Mesenchymal stem cell (in vitro differentiated cells and primary cell): ENCODE results near the gene SEPTIN10.

Experiments
- DNase-seq: peaks from one replicate; pipeline ENCODE4 v3.0.0-alpha.2; 2013
- H2AFZ ChIP-seq: one replicate; pipeline ENCODE4 v1.6.1; 2013; ENCODE audit warnings: low read depth, mild to moderate bottlenecking, control low read depth, inconsistent platforms, low read length, moderate library complexity
- H2AK5ac ChIP-seq: 2 replicates; pipeline ENCODE4 v1.6.1; 2013; ENCODE audit warnings: low read length, moderate library complexity, mild to moderate bottlenecking, inconsistent platforms; ENCODE audit not compliant: severe bottlenecking
- H2BK120ac ChIP-seq: one replicate; pipeline ENCODE4 v1.6.1; 2013; ENCODE audit warnings: low read depth, mild to moderate bottlenecking, inconsistent platforms, low read length, moderate library complexity
- H2BK12ac ChIP-seq, 2 experiments: one replicate each; pipeline ENCODE4 v1.6.1; 2013; ENCODE audit warnings: inconsistent platforms in 2 of 2, low read length in 2 of 2, mild to moderate bottlenecking in 2 of 2, moderate library complexity in 2 of 2, control low read depth in 1 of 2
- H2BK15ac ChIP-seq: one replicate; pipeline ENCODE4 v1.6.1; 2013; ENCODE audit warnings: mild to moderate bottlenecking, low read depth, inconsistent platforms; ENCODE audit not compliant: poor library complexity, severe bottlenecking
- H2BK5ac ChIP-seq: 2 replicates; pipeline ENCODE4 v1.6.1; 2013; ENCODE audit warnings: low read depth, mild to moderate bottlenecking, low read length, control low read depth, inconsistent platforms; ENCODE audit not compliant: poor library complexity, severe bottlenecking
- H3K14ac ChIP-seq, 2 experiments: one replicate each; pipeline ENCODE4 v1.6.1; 2013; ENCODE audit warnings: inconsistent platforms in 2 of 2, low read length in 2 of 2, control low read depth in 1 of 2, mild to moderate bottlenecking in 1 of 2, moderate library complexity in 1 of 2
- H3K18ac ChIP-seq, 2 experiments: one replicate each; pipeline ENCODE4 v1.6.1; 2013; ENCODE audit warnings: inconsistent platforms in 2 of 2, low read length in 2 of 2, control low read depth in 1 of 2, low read depth in 1 of 2, mild to moderate bottlenecking in 1 of 2
- H3K23ac ChIP-seq, 2 experiments: one replicate each; pipeline ENCODE4 v1.6.1; 2013; ENCODE audit warnings: inconsistent platforms in 2 of 2, low read length in 2 of 2, mild to moderate bottlenecking in 2 of 2, moderate library complexity in 2 of 2, control low read depth in 1 of 2
- H3K27ac ChIP-seq: 2 replicates; pipeline ENCODE4 v1.5.1; 2013; ENCODE audit warnings: mild to moderate bottlenecking, moderate library complexity, low read length, control low read depth, inconsistent platforms; ENCODE audit not compliant: poor library complexity, severe bottlenecking
- H3K27me3 ChIP-seq, 2 experiments: 2 replicates each; pipeline versions ENCODE4 v1.6.1 to v1.7.0; 2013; ENCODE audit warnings: low read length in 2 of 2, mild to moderate bottlenecking in 2 of 2, moderate library complexity in 2 of 2, control low read depth in 1 of 2, inconsistent platforms in 1 of 2; ENCODE audit not compliant: control insufficient read depth in 1 of 2, insufficient read depth in 1 of 2
- H3K36me3 ChIP-seq, 2 experiments: 2 replicates each; pipeline versions ENCODE4 v1.6.1 to v1.7.0; 2013; ENCODE audit warnings: low read length in 2 of 2, control low read depth in 1 of 2, inconsistent platforms in 1 of 2, low read depth in 1 of 2, mild to moderate bottlenecking in 1 of 2; ENCODE audit not compliant: insufficient read depth in 2 of 2, control insufficient read depth in 1 of 2
- H3K4ac ChIP-seq, 2 experiments: one replicate each; pipeline ENCODE4 v1.6.1; 2013; ENCODE audit warnings: inconsistent platforms in 2 of 2, low read length in 2 of 2, mild to moderate bottlenecking in 2 of 2, moderate library complexity in 2 of 2, control low read depth in 1 of 2, low read depth in 1 of 2
- H3K4me1 ChIP-seq: 2 replicates; pipeline ENCODE4 v1.6.1; 2013; ENCODE audit warnings: low read depth, low read length, control low read depth; ENCODE audit not compliant: control insufficient read depth, insufficient read depth
- H3K4me2 ChIP-seq: 2 replicates; pipeline ENCODE4 v1.6.1; 2013; ENCODE audit warnings: low read length, mild to moderate bottlenecking, inconsistent platforms; ENCODE audit not compliant: poor library complexity, severe bottlenecking
- H3K4me3 ChIP-seq, 2 experiments: 2 replicates each; pipeline versions ENCODE4 v1.5.1 to v1.7.0; 2013; ENCODE audit warnings: low read length in 2 of 2, mild to moderate bottlenecking in 2 of 2, control low read depth in 1 of 2, low read depth in 1 of 2; ENCODE audit not compliant: insufficient read depth in 1 of 2
- H3K79me1 ChIP-seq: replicated peaks from 2 replicates; pipeline ENCODE4 v1.6.1; 2013; ENCODE audit warnings: mild to moderate bottlenecking, control low read depth, low read length, inconsistent platforms; ENCODE audit not compliant: poor library complexity, severe bottlenecking
- H3K9ac ChIP-seq: 2 replicates; pipeline ENCODE4 v1.7.0; 2013; ENCODE audit warnings: mild to moderate bottlenecking, low read length, moderate library complexity
- H3K9me3 ChIP-seq: 2 replicates; pipeline ENCODE4 v1.7.0; 2013; ENCODE audit warnings: mild to moderate bottlenecking, low read length; ENCODE audit not compliant: control insufficient read depth
- H4K8ac ChIP-seq: one replicate; pipeline ENCODE4 v1.6.1; 2013; ENCODE audit warnings: inconsistent platforms, mild to moderate bottlenecking, low read length, moderate library complexity
- H4K91ac ChIP-seq: one replicate; pipeline ENCODE4 v1.6.1; 2013; ENCODE audit warnings: mild to moderate bottlenecking, low read length, inconsistent platforms
- WGBS: methylation state at CpG from one replicate; pipeline ENCODE4 v1.1.7; 2013; ENCODE audit warnings: mixed read lengths; 5-methylcytosine and 5-hydroxymethylcytosine counted together

Gene SEPTIN10

GRCh38 chr2:109523536-109524361, 90.0 kb downstream of the SEPTIN10 start:
- H3K4me1 ChIP-seq: peaks cover 3% of the 10 kb centered on the region
- H2BK15ac ChIP-seq: no peak overlapping the region
- no peak overlapping the region for H2AK5ac ChIP-seq
- H2BK12ac ChIP-seq: no peak overlapping the region
- 92% methylated on average over 12 of the region's 13 CpGs for WGBS
- no peak overlapping the region for H2BK120ac ChIP-seq
- H3K18ac ChIP-seq: no peak overlapping the region
- H3K27ac ChIP-seq: no peak overlapping the region
- H3K23ac ChIP-seq: no peak overlapping the region
- no peak overlapping the region for H2BK5ac ChIP-seq
- H4K91ac ChIP-seq: no peak overlapping the region
- no peaks in the 10 kb centered on the region for H3K36me3 ChIP-seq
- H3K9ac ChIP-seq: no peak overlapping the region
- no peak overlapping the region for H3K4ac ChIP-seq
- H3K4me3 ChIP-seq: no peak overlapping the region
- no peak overlapping the region for H3K14ac ChIP-seq
- no peak overlapping the region for H3K4me2 ChIP-seq
- no peaks in the 10 kb centered on the region for H3K9me3 ChIP-seq
- no peak for DNase-seq
- no peaks in the 10 kb centered on the region for H3K79me1 ChIP-seq
- no peak overlapping the region for H4K8ac ChIP-seq
- H3K27me3 ChIP-seq: peaks cover 4 to 50% of the 10 kb centered on the region in 2 experiments
- no peak overlapping the region for H2AFZ ChIP-seq

GRCh38 chr2:109523121-109523520, 90.6 kb downstream of the SEPTIN10 start:
- no peak for DNase-seq
- Histone ChIP-seq H3K4me1 (peaks cover 3% of the 10 kb centered on the region), H3K4ac (no peak overlapping the region), H4K8ac (no peak overlapping the region), H3K9me3 (no peaks in the 10 kb centered on the region), H3K4me2 (no peak overlapping the region), H2AK5ac (no peak overlapping the region), H2BK5ac (no peak overlapping the region), H3K9ac (no peak overlapping the region), H2BK120ac (no peak overlapping the region), H2BK15ac (no peak overlapping the region), H2BK12ac (no peak overlapping the region), H3K36me3 (no peaks in the 10 kb centered on the region), H3K4me3 (no peak overlapping the region), H3K14ac (no peak overlapping the region), H3K18ac (no peak overlapping the region), H3K23ac (no peak overlapping the region), H3K27ac (no peak overlapping the region), H3K79me1 (no peaks in the 10 kb centered on the region), H3K27me3 (peaks cover 4 to 46% of the 10 kb centered on the region in 2 experiments), H2AFZ (no peak overlapping the region), H4K91ac (no peak overlapping the region)
- WGBS: 86% methylated on average over 4 of the region's 6 CpGs

GRCh38 chr2:109522063-109522374, 91.7 kb downstream of the SEPTIN10 start:
- no peak overlapping the region for H3K23ac ChIP-seq
- H4K91ac ChIP-seq: no peak overlapping the region
- DNase-seq: no peak
- H2BK120ac ChIP-seq: no peak overlapping the region
- no peak overlapping the region for H3K14ac ChIP-seq
- H2BK5ac ChIP-seq: no peak overlapping the region
- H3K27me3 ChIP-seq: peaks cover under 1 to 45% of the 10 kb centered on the region in 2 experiments
- no peak overlapping the region for H3K9ac ChIP-seq
- H3K27ac ChIP-seq: no peak overlapping the region
- H3K79me1 ChIP-seq: no peaks in the 10 kb centered on the region
- H3K4me3 ChIP-seq: no peak overlapping the region
- no peaks in the 10 kb centered on the region for H3K4me1 ChIP-seq
- no peak overlapping the region for H2AFZ ChIP-seq
- H3K4ac ChIP-seq: no peak overlapping the region
- H2AK5ac ChIP-seq: no peak overlapping the region
- H3K4me2 ChIP-seq: no peak overlapping the region
- no peak overlapping the region for H4K8ac ChIP-seq
- H3K36me3 ChIP-seq: no peaks in the 10 kb centered on the region
- H2BK12ac ChIP-seq: no peak overlapping the region
- no peak overlapping the region for H3K18ac ChIP-seq
- H2BK15ac ChIP-seq: no peak overlapping the region
- H3K9me3 ChIP-seq: no peaks in the 10 kb centered on the region
- WGBS: 94% methylated on average over 6 of the region's 7 CpGs

- no peaks in the 10 kb centered on the region for H3K79me1 ChIP-seq
- WGBS: 82% methylated on average over 14 of the region's 20 CpGs
- H3K14ac ChIP-seq: no peak overlapping the region
Observed at GRCh38 chr2:109521233-109522062, 92.3 kb downstream of the SEPTIN10 start.

More at GRCh38 chr2:109521233-109522062, 92.3 kb downstream of the SEPTIN10 start:
- no peak overlapping the region for H2BK15ac ChIP-seq
- H2AK5ac ChIP-seq: no peak overlapping the region
- no peak overlapping the region for H3K4ac ChIP-seq
- H3K27me3 ChIP-seq: peaks cover 0 to 46% of the 10 kb centered on the region in 2 experiments
- no peak overlapping the region for H3K27ac ChIP-seq
- no peak overlapping the region for H4K91ac ChIP-seq
- H3K4me1 ChIP-seq: no peaks in the 10 kb centered on the region
- H4K8ac ChIP-seq: no peak overlapping the region
- H3K18ac ChIP-seq: no peak overlapping the region
- no peaks in the 10 kb centered on the region for H3K36me3 ChIP-seq
- no peak overlapping the region for H2BK120ac ChIP-seq
- H3K4me2 ChIP-seq: no peak overlapping the region
- H3K9me3 ChIP-seq: no peaks in the 10 kb centered on the region
- no peak overlapping the region for H3K4me3 ChIP-seq
- H2BK5ac ChIP-seq: no peak overlapping the region
- no peak overlapping the region for H2AFZ ChIP-seq
- DNase-seq: no peak
- H3K9ac ChIP-seq: no peak overlapping the region
- H3K23ac ChIP-seq: no peak overlapping the region
- no peak overlapping the region for H2BK12ac ChIP-seq
